RPMI8226 (cell line): Measurements from ENCODE around the gene NFILZ.
"Not testable (repeated sequence)": the region's sequence is repeated elsewhere in the genome, so short reads cannot be mapped to it uniquely, and the experiment has no call there.

Experiments
- DNase-seq: peaks from one replicate; pipeline ENCODE4 v3.0.0-alpha.2; 2015

Gene NFILZ

DNA sequence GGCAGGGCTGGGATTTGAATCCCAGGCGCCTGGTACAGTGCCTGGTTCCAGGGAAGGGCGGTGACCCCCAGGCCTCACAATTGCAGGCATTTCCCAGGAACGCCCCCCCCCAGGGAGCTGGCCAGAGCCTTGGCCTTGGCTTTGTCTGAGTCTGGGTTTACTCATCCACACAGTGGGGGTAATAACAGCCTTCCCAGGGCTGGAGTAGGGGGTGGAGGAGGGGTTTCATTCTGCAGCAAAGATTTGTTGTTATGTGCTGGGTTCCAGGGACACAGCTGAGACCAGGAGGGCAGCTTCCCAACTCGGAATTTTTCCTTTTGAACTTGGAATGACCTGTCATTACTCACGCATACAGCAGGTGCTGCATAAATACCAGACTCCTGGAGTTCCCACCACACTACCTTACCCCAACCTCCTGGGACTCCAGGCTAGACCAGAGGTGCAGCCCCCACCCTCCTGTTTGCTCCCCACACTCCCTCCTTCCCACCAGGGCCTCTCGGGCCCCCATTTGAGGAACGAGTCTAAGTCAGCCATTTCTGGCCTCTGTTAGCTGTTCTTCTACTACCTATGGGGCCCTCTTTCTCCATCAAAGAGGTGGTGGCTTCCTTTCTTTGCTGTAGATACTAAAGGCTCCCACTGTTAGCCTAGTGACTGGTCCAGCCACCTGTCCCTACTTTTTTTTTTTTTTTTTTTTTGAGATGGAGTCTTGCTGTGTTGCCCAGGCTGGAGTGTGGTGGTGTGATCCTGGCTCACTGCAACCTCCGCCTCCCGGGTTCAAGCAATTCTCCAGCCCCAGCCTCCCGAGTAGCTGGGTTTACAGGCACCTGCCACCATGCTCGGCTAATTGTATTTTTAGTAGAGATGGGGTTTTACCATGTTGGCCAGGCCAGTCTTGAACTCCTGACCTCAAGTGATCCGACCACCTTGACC, 18.3 kb upstream of the NFILZ start:
- no peak for DNase-seq

GRCh38 chr19:8612807-8613171, 17.6 kb upstream of the NFILZ start:
- DNase-seq: no peak

DNA sequence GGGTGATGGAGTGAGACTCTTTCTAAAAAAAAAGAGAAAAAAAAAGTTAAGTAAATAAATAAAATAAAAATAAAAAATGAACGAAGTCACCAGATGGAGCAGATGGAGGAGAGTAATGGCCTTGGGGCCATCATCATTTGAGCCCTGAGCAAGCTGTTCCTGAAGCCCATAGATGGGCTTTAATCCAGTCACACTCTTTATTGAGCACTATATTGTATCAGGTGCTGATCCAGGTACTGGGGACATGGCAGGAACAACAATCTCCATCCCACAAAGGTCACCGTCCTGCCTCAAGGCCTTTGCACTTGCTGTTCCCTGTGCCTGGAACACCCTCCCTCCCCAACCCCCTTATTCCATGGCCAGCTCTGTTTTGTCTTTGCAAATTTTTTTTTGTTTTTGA, 16.0 kb upstream of the NFILZ start:
- DNase-seq: no peak

DNA sequence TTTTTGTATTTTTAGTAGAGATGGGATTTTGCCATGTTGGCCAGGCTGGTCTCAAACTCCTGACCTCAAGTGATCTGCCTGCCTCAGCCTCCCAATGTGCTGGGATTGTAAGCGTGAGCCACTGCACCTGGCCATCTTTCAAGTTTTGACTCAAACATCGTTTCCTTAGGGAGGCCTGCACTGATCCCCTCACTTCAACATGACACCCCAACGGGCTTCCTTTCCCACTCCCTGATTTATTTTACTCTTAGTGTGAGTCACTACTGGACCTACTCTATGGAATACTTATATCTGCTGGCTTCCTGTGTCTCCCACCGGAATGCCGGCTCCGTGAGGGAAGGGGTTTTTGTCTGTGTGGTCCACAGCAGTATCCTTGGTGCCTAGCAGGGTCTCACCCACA, 15.4 kb upstream of the NFILZ start:
- DNase-seq: no peak

- peak; percentile 72 for DNase-seq
Observed at GRCh38 chr19:8615813-8616596, 14.4 kb upstream of the NFILZ start.

DNA sequence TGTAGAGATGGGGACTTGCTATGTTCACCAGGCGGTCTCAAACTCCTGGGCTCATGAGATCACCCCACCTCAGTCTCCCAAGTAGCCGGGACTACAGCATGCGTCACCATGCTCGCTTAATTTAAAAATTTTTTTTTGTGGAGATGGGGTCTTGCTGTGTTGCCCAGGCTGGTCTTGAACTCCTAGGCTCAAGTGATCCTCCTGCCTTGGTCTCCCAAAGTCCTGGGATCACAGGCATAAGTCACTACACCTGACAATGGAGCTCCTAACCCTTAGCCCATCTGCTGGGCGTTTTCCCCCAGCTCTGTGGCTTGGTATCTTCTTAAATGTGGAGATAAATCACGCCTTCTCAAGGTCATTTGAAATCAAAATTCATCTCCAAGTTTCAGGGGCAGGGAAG, 13.6 kb upstream of the NFILZ start:
- no peak for DNase-seq

- DNase-seq: not testable (repeated sequence)
Observed at GRCh38 chr19:8617325-8617724, 13.1 kb upstream of the NFILZ start.

DNA sequence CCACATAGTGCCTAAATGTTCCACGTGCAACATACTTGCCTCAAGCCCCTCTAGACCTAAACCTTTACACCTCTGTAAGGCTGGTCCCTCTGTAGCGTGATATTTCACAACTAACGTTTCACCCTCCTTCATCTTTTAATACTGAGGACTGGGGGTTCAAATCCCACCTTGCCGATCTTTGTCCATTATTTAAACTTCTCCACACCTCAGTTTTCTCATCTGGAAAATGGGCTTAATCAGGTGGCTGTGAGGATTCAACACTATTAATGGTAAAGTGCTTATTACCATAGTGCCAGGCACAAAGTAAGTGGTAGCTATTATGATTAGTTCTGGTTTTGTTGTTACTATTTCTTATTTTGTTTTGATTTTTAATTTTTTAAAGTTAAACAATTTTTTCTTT, 12.4 kb upstream of the NFILZ start:
- no peak for DNase-seq

GRCh38 chr19:8618751-8619150, 11.7 kb upstream of the NFILZ start:
- no peak for DNase-seq

- DNase-seq: peak; percentile 47
Observed at GRCh38 chr19:8622886-8623285, 7.5 kb upstream of the NFILZ start.

DNA sequence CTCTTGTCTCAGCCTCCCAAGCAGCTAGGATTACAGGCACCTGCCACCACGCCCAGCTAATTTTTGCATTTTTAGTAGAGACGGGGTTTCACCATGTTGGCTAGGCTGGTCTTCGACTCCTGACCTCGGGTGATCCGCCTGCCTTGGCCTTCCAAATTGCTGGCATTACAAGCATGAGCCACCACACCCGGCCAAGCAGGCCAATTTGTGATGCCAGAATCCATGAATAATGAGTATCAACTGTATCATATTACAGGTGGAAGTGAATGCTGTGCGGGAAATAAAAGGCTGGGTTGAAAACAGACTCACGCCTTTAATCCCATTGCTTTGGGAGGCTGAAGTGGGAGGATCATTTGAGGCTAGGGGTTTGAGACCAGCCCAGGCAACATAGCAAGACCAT, 3.6 kb upstream of the NFILZ start:
- no peak for DNase-seq

- DNase-seq: no peak
Observed at GRCh38 chr19:8629184-8629583, 1.2 kb upstream of the NFILZ start.

DNA sequence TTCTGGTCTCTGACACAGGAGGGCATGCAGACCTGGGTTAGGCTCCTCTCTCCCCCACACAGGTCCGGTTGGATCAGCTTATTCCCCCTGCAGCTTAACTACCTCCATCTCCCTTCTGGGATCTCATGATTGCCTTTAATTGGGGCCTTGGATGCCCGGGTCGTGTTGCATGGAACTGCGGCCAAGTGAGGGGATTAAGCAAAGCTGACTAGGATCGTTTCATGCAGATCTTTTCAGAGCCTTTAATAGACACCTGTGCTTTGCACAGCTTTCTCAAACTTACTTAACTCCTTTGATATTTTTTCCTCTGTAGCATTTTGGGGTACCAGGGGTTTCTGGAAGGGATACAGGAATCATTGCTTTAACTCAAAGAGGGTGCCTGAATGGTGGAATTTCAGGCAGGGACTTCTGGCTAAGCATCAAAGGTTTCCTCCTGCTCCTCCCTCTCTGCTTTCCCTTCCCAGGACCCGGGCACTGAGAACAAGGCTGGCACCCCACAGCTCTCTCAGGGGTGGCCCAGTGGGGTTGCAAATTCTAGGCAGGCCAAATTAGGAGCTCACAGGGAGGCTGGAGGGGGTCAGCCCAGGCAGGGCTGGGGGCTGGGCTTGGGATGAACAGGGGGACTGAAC, 477 bp downstream of the NFILZ start:
- DNase-seq: no peak

GRCh38 chr19:8631425-8631819, 989 bp downstream of the NFILZ start:
- no peak for DNase-seq

DNA sequence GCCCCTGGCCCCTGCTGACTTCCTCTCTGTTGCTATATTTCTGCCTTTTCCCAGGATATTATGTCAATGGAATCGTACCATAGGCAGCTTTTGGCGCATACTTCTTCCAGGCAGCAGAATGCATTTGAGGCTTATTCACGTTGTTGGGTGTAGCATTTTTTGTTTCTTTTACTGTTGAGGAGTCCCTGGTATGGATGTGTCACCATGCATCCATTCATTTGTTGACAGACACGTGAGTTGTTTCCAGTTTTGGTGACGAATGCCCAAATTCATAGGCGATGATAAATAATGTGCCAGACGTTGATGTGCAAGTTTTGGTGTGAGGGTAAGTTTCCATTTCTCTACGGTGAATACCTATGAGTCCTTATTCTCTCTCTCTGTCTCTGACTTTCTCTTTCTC, 5.0 kb downstream of the NFILZ start:
- DNase-seq: no peak

DNA sequence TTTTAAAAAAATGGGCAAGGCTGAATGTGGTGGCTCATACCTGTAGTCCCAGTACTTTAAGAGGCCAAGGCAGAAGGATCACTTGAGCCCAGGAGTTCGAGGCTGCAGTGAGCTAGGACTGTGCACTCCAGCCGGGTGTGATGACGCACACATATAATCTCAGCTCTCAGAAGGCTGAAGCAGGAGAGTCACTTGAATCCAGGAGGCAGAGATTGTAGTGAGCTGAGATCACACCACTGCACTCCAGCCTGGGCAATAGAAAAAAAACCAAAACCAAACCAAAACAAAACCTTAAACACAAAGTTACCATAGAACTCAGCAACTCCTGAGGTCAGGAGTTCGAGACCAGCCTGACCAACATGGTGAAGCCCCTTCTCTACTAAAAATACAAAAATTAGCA, 6.6 kb downstream of the NFILZ start:
- not testable (repeated sequence) for DNase-seq

- DNase-seq: peak; percentile 46
Observed at GRCh38 chr19:8638078-8638619, 7.7 kb downstream of the NFILZ start.

- peak; percentile 59 for DNase-seq
Observed at GRCh38 chr19:8639821-8640401, 9.5 kb downstream of the NFILZ start.

GRCh38 chr19:8640402-8641004, 10.1 kb downstream of the NFILZ start:
- peak; percentile 28 for DNase-seq

DNA sequence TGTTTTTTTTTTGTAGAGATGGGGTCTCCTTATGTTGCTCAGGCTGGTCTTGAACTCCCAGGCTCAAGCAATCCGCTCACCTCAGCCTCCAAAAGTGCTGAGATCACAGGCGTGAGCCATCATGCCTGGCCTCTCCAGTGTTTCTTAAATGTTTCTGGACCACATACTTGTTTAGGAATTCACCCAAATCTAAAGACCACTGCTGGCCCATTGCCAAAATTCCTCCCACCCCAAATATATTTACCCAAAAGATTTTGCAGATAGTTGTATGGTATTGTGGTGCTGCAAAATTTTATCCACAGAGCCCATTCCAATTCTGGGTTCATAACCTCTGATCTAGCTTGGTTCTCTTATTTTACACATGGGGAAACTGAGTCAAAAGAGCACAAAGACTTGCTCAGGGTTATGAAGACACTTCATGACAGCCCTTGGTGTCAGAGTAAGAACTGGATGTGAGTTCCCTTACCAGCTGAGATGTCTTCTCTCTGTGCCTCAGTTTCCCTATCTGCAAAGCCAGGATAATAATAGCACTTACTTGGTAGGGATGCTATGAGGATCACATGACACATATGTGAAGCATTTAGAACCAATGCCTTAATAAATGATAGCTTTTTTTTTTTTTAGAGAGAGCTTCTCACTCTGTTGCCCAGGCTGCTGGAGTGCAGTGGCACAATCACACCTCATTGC, 10.9 kb downstream of the NFILZ start:
- DNase-seq: no peak

DNA sequence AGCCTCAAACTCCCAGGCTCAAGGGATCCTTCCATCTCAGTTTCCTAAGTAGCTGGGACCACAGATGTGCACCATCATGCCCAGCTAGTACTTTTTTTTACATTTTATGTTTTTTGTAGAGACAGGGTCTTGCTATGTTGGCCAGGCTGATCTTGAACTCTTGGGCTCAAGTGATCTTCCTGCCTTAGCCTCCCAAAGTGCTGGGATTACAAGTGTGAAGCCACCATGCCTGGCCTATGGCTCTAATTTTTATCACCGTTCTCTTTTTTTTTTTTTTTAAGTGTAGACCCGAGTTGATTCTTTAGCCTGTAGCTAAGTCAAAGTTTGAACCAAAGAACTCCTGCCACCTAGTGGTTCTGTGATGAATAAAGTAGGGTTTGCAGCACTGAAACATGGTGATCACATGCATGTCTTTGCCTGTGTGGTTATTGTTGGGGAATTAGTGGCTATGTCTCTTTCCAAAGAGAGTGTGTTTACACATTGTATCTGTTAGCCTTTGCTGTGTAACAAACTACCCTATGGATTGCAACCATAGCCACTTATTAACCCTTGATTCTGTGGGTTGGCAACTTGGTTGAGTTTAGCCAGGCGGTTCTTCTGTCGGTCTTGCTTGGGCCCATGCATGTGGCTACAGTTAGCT, 11.6 kb downstream of the NFILZ start:
- peak; percentile 61 for DNase-seq
